Hematopoietic multipotent progenitor cell treated with erythropoietin and hydrocortisone succinate and interleukin-3 and kit ligand, for 6 days (in vitro differentiated cells): ENCODE measurements around the gene MC2R.

Experiments used
- DNase-seq: peaks from one replicate; pipeline ENCODE4 v3.0.0-alpha.2; 2015

Gene MC2R

DNA sequence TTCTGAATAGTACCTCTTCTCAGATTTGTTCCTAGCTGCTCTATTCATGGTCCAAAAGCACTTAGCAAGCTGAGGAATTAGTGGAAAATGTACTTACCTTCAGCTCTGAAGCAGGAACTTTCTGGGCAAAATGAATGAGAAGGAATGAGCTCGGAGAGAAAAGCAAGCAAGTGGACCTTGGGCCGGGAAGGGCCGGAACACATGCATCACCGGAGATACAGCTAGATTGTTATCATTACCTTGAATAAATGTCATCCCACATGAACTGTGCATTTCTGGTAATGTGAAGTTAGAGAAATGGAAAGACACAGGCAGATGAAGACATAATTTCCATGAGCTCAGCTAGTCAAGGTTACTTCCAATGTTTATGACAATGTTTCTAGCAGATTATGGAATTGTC, at the start of gene MC2R:
TSS of gene MC2R (minus strand) at position 146 of the 400 bp plus-strand sequence. CDS start 30,018 bp downstream, outside the sequence.
- DNase-seq = no peak

DNA sequence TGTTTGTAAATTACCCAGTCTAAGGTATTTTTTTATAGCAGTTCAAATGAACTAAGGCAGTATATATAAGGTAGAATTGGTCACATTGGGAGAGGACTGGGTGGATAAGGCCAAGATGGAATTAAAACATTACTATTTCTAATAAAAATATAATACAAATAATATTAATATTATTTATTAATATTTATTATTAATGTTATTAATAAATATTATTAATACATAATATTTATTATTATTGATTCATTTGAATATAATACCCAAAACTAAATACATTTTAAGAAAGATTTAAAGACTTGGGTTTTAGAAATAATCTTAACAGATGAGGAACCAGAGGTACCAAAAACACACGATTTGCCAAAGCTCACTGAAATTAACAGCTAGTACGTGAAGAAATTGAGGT, 30.5 kb upstream of the MC2R start:
- DNase-seq = no peak

- DNase-seq = no peak
Observed at GRCh38 chr18:13943338-13943737, 28.0 kb upstream of the MC2R start.

- no peak for DNase-seq
Observed at GRCh38 chr18:13940326-13940725, 25.0 kb upstream of the MC2R start.

GRCh38 chr18:13934676-13935075, 19.3 kb upstream of the MC2R start:
- DNase-seq = no peak

- DNase-seq = no peak
Observed at GRCh38 chr18:13934058-13934457, 18.7 kb upstream of the MC2R start.

DNA sequence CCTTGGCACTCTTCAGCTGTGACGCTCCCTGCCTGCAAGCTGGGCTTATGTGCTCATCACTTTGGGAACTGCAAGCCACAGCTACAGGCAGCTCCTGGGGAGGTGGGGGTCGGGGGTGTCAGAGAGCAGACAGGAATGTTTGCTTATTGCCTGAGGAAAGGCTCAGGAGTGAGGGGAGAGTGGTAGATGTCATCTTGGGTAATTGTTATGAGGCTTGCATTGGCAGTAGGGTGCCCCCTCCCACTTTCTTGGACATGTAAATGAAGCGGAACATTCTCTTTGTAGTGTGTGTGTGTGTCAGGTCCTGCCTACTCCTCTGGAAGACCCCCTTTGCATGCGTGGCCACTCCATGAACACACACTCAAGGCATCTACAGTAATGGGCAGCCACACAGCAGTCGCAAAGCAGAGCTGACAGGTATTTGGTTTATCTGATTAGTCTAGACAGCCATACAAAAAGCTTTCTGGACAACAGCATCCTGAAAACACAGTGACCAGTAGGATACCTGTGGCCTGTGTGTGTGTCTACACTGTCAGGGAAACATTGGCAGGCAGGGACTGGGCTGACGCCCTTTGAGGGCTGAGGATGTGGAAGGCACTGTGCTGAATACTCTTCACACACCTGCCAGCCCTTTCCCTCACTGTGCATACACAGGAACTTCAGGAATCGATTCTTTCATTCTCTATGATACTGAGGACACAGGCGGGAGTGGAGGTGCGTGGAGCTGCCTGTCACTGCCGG, 17.1 kb upstream of the MC2R start:
- no peak for DNase-seq

DNA sequence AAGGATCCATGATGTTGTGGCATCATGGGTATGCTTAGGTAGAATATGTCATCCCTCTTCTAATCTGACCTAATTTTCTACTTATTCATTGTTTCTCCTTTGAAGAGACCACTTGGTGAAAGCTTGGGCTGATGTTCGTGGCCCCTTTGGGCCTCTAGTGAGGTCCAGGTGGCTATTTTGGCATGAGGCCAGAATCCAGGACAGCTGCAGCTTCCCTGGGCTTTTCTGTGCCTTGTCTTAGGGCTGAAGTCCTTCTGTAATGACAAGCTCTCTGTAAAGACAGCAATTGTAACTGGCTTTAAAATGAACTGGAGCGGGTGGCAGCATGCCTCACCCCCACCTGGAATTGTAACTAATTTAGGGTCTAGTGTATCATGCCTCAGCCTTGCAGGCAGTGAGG, 15.6 kb upstream of the MC2R start:
- no peak for DNase-seq

GRCh38 chr18:13923221-13923620, 7.9 kb upstream of the MC2R start:
- no peak for DNase-seq

GRCh38 chr18:13918898-13919297, 3.6 kb upstream of the MC2R start:
- no peak for DNase-seq

DNA sequence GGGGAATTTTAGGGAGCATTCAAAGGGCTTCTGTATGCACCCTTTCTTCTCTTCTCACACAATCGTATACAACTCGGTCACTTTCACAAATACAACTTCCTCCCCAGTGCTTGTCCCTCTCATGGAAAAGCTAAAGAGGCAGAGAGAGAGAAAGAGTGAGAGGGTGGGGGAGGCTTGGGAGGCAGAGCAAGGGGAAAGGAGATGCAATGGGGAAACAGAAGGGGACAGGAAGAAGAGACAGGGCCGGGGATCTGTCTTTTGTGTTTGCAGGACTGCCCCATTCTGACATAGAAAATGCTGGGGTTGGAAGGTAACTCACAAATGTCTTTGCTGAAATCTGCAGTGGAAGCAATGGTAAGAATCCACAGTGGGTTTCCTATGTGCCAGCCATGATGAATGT, 2.1 kb upstream of the MC2R start:
- no peak for DNase-seq

DNA sequence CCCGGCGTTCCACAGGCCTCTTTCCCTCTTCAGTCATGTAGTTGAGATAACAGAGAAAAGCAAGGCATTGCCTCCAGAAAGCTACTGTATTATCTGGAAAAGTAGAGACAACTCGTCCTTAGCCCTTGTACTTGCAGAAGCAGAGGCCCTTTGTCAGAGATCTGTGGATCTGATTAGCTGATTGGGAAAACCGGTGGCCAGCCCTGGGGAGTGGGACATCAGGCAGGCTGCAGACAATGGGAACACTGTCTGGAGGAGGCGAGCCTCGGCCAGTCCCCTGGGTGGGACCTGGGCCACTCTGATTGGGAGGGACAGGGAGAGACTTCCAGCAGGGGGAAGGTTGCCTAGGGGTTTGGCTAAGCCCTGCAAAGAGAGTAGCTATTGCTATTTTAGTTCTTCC, 1.2 kb upstream of the MC2R start:
- no peak for DNase-seq

GRCh38 chr18:13915995-13916431, 677 bp upstream of the MC2R start:
- DNase-seq = no peak

GRCh38 chr18:13914756-13915155, 580 bp downstream of the MC2R start:
- DNase-seq = no peak

GRCh38 chr18:13914170-13914569, 1.2 kb downstream of the MC2R start:
- no peak for DNase-seq

GRCh38 chr18:13913205-13913604, 2.1 kb downstream of the MC2R start:
- DNase-seq = no peak

- no peak for DNase-seq
Observed at GRCh38 chr18:13912601-13913000, 2.7 kb downstream of the MC2R start.

GRCh38 chr18:13910986-13911385, 4.3 kb downstream of the MC2R start:
- DNase-seq = no peak

- no peak for DNase-seq
Observed at GRCh38 chr18:13910501-13910900, 4.8 kb downstream of the MC2R start.

- DNase-seq = no peak
Observed at GRCh38 chr18:13909141-13909940, 6.0 kb downstream of the MC2R start.

DNA sequence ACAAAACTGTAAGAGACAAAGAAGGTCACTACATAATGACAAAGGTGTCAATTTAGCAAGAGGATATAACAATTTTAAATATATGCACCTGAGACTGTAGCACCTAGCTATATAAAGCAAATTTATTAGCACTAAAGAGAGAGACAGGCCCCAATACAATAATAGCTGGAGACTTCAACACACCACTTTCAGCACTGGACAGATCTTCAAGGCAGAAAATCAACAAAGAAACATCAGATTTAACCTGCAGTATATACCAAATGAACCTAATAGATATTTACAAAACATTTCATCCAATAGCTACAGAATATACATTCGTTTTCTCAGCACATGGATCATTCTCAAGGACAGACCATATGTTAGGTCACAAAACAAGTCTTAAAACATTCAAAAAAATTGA, 14.7 kb downstream of the MC2R start:
- no peak for DNase-seq

DNA sequence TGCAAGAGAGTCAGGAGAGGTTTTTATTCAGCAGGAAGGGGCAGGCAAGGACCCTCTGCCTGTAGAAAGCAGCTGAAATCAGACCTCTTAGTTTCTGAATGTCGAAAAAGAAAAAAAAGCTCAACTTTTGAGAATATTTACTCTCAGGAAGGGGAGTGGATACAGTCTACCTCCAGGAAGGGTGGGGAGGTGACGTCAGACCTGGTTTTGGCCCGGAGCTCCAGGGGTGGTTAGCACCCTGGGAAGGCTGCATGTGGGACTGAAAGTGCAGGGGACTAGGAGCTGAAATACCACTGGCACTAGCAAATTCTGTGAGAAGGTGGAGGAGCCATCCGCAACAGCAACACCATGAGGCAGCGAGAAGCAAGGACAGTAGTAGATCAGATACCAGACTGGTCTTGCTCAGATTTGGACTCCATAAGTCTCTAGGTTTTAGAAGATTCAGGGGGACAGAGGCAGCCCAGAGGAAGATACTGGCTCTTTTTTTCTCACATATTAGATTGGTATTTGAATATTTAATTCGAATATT, 19.8 kb downstream of the MC2R start:
- no peak for DNase-seq

- no peak for DNase-seq
Observed at GRCh38 chr18:13894531-13894930, 20.8 kb downstream of the MC2R start.

- DNase-seq = no peak
Observed at GRCh38 chr18:13893418-13893760, 21.9 kb downstream of the MC2R start.
